Hepatocyte (in vitro differentiated cells): ENCODE data around the gene EPC1. TPM values are rescaled to one million over a fixed set of nuclear protein-coding genes. Genes with fewer than 3 reads are reported as not detected.
A peak's percentile ranks its signal among the peaks of the same experiment; 100 is the strongest.

Experiments
- DNase-seq: peaks from one replicate; pipeline ENCODE4 v3.0.0-alpha.2; 2016; ENCODE audit warnings: low spot score
- H2AFZ ChIP-seq: fragments of 200-600 bp; sonication (generic); 2 replicates; pipeline ENCODE4 v1.6.0; 2016; ENCODE audit warnings: antibody characterized with exemption, mild to moderate bottlenecking
- H3K27ac ChIP-seq: fragments of 200-600 bp; sonication (generic); 2 replicates; pipeline ENCODE4 v1.5.1; 2016; ENCODE audit warnings: mild to moderate bottlenecking
- H3K27me3 ChIP-seq: fragments of 200-600 bp; sonication (generic); 2 replicates; pipeline ENCODE4 v1.6.1; 2016
- H3K36me3 ChIP-seq: fragments of 200-600 bp; sonication (generic); replicated peaks from 2 replicates; pipeline ENCODE4 v1.5.1; 2016; ENCODE audit warnings: low read depth; ENCODE audit not compliant: insufficient read depth
- H3K4me1 ChIP-seq: fragments of 200-600 bp; sonication (generic); 2 replicates; pipeline ENCODE4 v1.5.1; 2016; ENCODE audit warnings: mild to moderate bottlenecking, moderate library complexity; ENCODE audit not compliant: insufficient read depth
- H3K4me2 ChIP-seq: fragments of 200-600 bp; sonication (generic); 2 replicates; pipeline ENCODE4 v1.6.0; 2016
- H3K4me3 ChIP-seq: fragments of 200-600 bp; sonication (generic); 2 replicates; pipeline ENCODE4 v1.5.1; 2016; ENCODE audit warnings: mild to moderate bottlenecking
- H3K79me2 ChIP-seq: fragments of 200-600 bp; sonication (generic); 2 replicates; pipeline ENCODE4 v1.6.0; 2017; ENCODE audit warnings: mild to moderate bottlenecking
- H3K9me2 ChIP-seq: fragments of 200-600 bp; sonication (generic); replicated peaks from 2 replicates; pipeline ENCODE4 v1.6.0; 2017; ENCODE audit warnings: mild to moderate bottlenecking; ENCODE audit not compliant: insufficient read depth
- H3K9me3 ChIP-seq: fragments of 200-600 bp; sonication (generic); 2 replicates; pipeline ENCODE4 v1.5.1; 2016; ENCODE audit warnings: low read depth, mild to moderate bottlenecking
- H4K20me1 ChIP-seq: fragments of 200-600 bp; sonication (generic); 2 replicates; pipeline ENCODE4 v1.6.0; 2016; ENCODE audit warnings: mild to moderate bottlenecking; ENCODE audit not compliant: insufficient read depth, poor library complexity, severe bottlenecking
- CTCF ChIP-seq: fragments of 200-600 bp; sonication (generic); IDR thresholded peaks from 2 replicates; pipeline ENCODE4 v1.5.1; 2016; ENCODE audit warnings: antibody characterized with exemption, mild to moderate bottlenecking; ENCODE audit not compliant: poor library complexity
- EZH2 ChIP-seq: fragments of 200-600 bp; sonication (generic); IDR thresholded peaks from 2 replicates; pipeline ENCODE4 v1.6.1; 2016; ENCODE audit warnings: antibody characterized with exemption, mild to moderate bottlenecking, borderline replicate concordance
- EZH2phosphoT487 ChIP-seq: fragments of 200-600 bp; sonication (generic); IDR thresholded peaks from one replicate; pipeline ENCODE4 v1.6.1; 2018; ENCODE audit warnings: antibody characterized with exemption, mild to moderate bottlenecking, low read depth, moderate library complexity; ENCODE audit not compliant: unreplicated experiment, severe bottlenecking
- WGBS: methylation state at CpG from one replicate; pipeline ENCODE4 v1.1.6; 2016; ENCODE audit warnings: low lambda C conversion rate; ENCODE audit errors: missing lambda C conversion rate; 5-methylcytosine and 5-hydroxymethylcytosine counted together
- polyA plus RNA-seq: library from polyadenylated mRNA; unstranded; fragments of >200 nt; fragmentation: Nextera tagmentation; extraction: Ambion mirVana; gene quantifications from 2 replicates; pipeline ENCODE4 v1.2.1, GENCODE V29; 2016
- total RNA-seq: library from RNA; depleted of rRNA; stranded (reverse); fragments of >200 nt; gene quantifications from 2 replicates; pipeline ENCODE4 v1.2.3, GENCODE V29; 2014

The EPC1 gene
- total and polyA plus RNA-seq, 2 experiments from 2014 or later = 19.4 to 36.3 TPM

- Histone ChIP-seq H3K4me1 (peaks cover 4% of the 10 kb centered on the region), H3K4me2 (peak overlapping the region; percentile 77), H3K27ac (peak overlapping the region; percentile 91), H3K9me3 (no peaks in the 10 kb centered on the region), H2AFZ (peak overlapping the region; percentile 38), H3K79me2 (peaks cover 35% of the 10 kb centered on the region), H3K9me2 (no peaks in the 10 kb centered on the region), H3K36me3 (no peaks in the 10 kb centered on the region), H4K20me1 (no peaks in the 10 kb centered on the region), H3K27me3 (no peaks in the 10 kb centered on the region), H3K4me3 (peak overlapping the region; percentile 79)
- WGBS = 52% methylated on average over 7 of the region's 7 CpGs
- no peak for TF ChIP-seq CTCF
- TF ChIP-seq EZH2phosphoT487 = no peak
- no peak for TF ChIP-seq EZH2
- DNase-seq = no peak
Observed at GRCh38 chr10:32379950-32380551, 33.1 kb upstream of the EPC1 start.

- Histone ChIP-seq H3K4me1 (peaks cover 4% of the 10 kb centered on the region), H3K9me3 (no peaks in the 10 kb centered on the region), H3K9me2 (no peaks in the 10 kb centered on the region), H3K4me2 (peak overlapping the region; percentile 77), H3K4me3 (peak overlapping the region; percentile 79), H2AFZ (peak overlapping the region; percentile 38), H3K79me2 (peaks cover 41% of the 10 kb centered on the region), H3K27me3 (no peaks in the 10 kb centered on the region), H3K27ac (peak overlapping the region; percentile 91), H4K20me1 (no peaks in the 10 kb centered on the region), H3K36me3 (no peaks in the 10 kb centered on the region)
- TF ChIP-seq EZH2phosphoT487 (no peak), CTCF (no peak), EZH2 (no peak)
- WGBS = 4% methylated on average over 10 of the region's 10 CpGs
- peak; percentile 68 for DNase-seq
Observed at GRCh38 chr10:32379318-32379949, 32.5 kb upstream of the EPC1 start.

DNA sequence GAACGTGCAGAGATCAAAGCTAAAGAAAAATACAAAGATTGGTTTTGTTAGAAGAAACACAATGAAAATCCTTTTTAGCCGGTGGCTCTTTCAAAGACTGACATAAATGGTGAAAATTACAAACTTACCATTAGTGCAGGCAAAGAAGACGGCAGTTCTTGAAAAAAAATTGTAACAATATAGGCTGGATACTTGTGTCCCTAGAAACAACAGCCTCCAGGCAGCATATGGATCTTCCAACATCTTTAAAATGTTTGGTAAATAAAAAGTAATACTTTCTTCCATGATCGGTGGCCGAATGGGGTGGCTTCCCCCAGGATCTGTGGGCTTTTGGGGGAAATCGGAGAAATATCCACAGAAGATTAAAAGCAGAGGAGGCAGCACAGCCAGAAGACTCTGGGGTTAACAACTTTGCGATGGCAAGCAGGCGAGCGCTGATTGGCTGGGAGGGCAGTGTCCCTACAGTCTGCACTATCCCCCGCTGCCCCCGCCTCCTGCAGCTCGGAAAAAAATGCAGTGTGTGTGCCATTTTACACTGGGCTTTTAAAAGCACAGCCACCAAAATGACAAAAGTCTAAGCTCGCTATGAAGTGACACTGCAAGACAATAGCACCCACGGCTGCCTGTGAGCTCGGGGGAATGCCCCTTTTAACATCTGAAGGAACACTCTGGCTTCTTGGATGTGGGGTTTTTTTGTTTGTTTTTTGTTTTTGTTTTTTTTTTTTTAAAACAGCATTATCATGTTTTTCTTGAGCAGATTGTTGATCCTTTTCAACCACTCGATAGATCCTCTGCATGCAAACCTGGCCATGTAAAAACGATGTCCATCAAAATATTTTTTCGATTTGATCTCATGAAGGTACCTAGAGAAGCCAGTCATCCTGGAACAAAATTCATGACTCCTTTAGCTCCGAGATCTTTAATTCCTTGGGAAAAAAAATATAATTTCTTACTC is 31.7 kb upstream of the EPC1 start:
- TF ChIP-seq EZH2phosphoT487 (no peak), EZH2 (no peak), CTCF (no peak)
- H3K4me2 ChIP-seq = peak overlapping the region; percentile 77
- DNase-seq = peak; percentile 94
- H2AFZ ChIP-seq = peak overlapping the region; percentile 51
- peak overlapping the region; percentile 91 for H3K27ac ChIP-seq
- peaks cover 4% of the 10 kb centered on the region for H3K4me1 ChIP-seq
- WGBS = 1% methylated on average over 19 of the region's 19 CpGs
- H3K27me3 ChIP-seq = no peaks in the 10 kb centered on the region
- H3K36me3 ChIP-seq = no peaks in the 10 kb centered on the region
- H4K20me1 ChIP-seq = no peaks in the 10 kb centered on the region
- H3K79me2 ChIP-seq = peaks cover 49% of the 10 kb centered on the region
- peak overlapping the region; percentile 79 for H3K4me3 ChIP-seq
- H3K9me2 ChIP-seq = no peaks in the 10 kb centered on the region
- no peaks in the 10 kb centered on the region for H3K9me3 ChIP-seq
